ENCODE results near the gene CAMK2G. TPM values are rescaled to one million over a fixed set of nuclear protein-coding genes. Genes with fewer than 3 reads are reported as not detected.

The CAMK2G gene
- total RNA-seq, 1 experiment from 2014 or later = 147 TPM

- H3K79me2 ChIP-seq (ENCODE audit: low read depth) = peaks cover 4% of the 10 kb centered on the region; the same call in 1 of the 2 replicates
- POLR2A ChIA-PET (ENCODE audit: unreplicated experiment) = no interaction called here
- H3K9me3 ChIP-seq (ENCODE audit: insufficient read depth, low read depth) = no peaks in the 10 kb centered on the region
- peaks cover 35% of the 10 kb centered on the region for H4K20me1 ChIP-seq (ENCODE audit: insufficient read depth)
- CTCF ChIA-PET = no interaction called here
- H3F3A ChIP-seq (ENCODE audit: insufficient read depth, low read depth) = peaks cover 59% of the 10 kb centered on the region
- H3K36me3 ChIP-seq (ENCODE audit: low read depth) = peaks cover 29% of the 10 kb centered on the region
- H3K27me3 ChIP-seq (ENCODE audit: insufficient read depth, low read depth) = no peaks in the 10 kb centered on the region
- intact Hi-C loops (cut with micrococcal nuclease; ENCODE audit: unreplicated experiment) = no loop called here
- H3K4me3 ChIP-seq = no peak overlapping the region
- H3K4me2 ChIP-seq = no peak overlapping the region
- peaks cover 9% of the 10 kb centered on the region; the same call in 1 of the 2 replicates for H3K4me1 ChIP-seq (replicated peaks; ENCODE audit: insufficient read depth)
- H3K27ac ChIP-seq = no peak overlapping the region
- no peaks in the 10 kb centered on the region for H3K9me2 ChIP-seq (ENCODE audit: insufficient read depth)
- no peak for DNase-seq
- no peak overlapping the region for H2AFZ ChIP-seq
- no TSS peak for BruUV-seq (replicated peaks)
- TF ChIP-seq CTCF (conservative IDR thresholded peaks at IDR 0.05) (no peak), EZH2 (IDR thresholded peaks at IDR 0.05; ENCODE audit: low read depth) (no peak)
These were observed 61.0 kb downstream of the CAMK2G start for GRCh38 chr10:73813333-73813732.

- Histone ChIP-seq H3K4me1 (replicated peaks; ENCODE audit: insufficient read depth) (peaks cover 9% of the 10 kb centered on the region; the same call in 1 of the 2 replicates), H3K79me2 (ENCODE audit: low read depth) (peaks cover 4% of the 10 kb centered on the region; the same call in 1 of the 2 replicates), H3K9me2 (ENCODE audit: insufficient read depth) (no peaks in the 10 kb centered on the region), H3K4me2 (peak overlapping the region; percentile 34; the same call in 1 of the 2 replicates), H4K20me1 (ENCODE audit: insufficient read depth) (peaks cover 30% of the 10 kb centered on the region), H3K27me3 (ENCODE audit: insufficient read depth, low read depth) (no peaks in the 10 kb centered on the region), H3F3A (ENCODE audit: insufficient read depth, low read depth) (peaks cover 54% of the 10 kb centered on the region), H3K36me3 (ENCODE audit: low read depth) (peaks cover 25% of the 10 kb centered on the region), H3K9me3 (ENCODE audit: insufficient read depth, low read depth) (no peaks in the 10 kb centered on the region), H2AFZ (no peak overlapping the region), H3K4me3 (no peak overlapping the region), H3K27ac (peak overlapping the region; percentile 14; the same call in 1 of the 2 replicates)
- TF ChIP-seq EZH2 (IDR thresholded peaks at IDR 0.05; ENCODE audit: low read depth) (no peak), CTCF (conservative IDR thresholded peaks at IDR 0.05) (no peak)
- intact Hi-C loops (cut with micrococcal nuclease; ENCODE audit: unreplicated experiment) = no loop called here
- no peak for DNase-seq
- BruUV-seq (replicated peaks) = no TSS peak
- ChIA-PET POLR2A (ENCODE audit: unreplicated experiment) (interaction anchor here (0.8 kb wide), 1 partner anchor 1221 kb away, joined by 25 read pairs; no protein-coding TSS in a partner anchor), CTCF (no interaction called here)
These were observed 61.7 kb downstream of the CAMK2G start for GRCh38 chr10:73812657-73813056.

- Histone ChIP-seq H4K20me1 (ENCODE audit: insufficient read depth) (peaks cover 21% of the 10 kb centered on the region), H3K27ac (0 out of 2 replicates have a peak overlapping the region, but pooled peaks have one; percentile 38), H3K79me2 (ENCODE audit: low read depth) (peaks cover 4% of the 10 kb centered on the region; the same call in 1 of the 2 replicates), H3F3A (ENCODE audit: insufficient read depth, low read depth) (peaks cover 38% of the 10 kb centered on the region), H3K9me2 (ENCODE audit: insufficient read depth) (no peaks in the 10 kb centered on the region), H3K36me3 (ENCODE audit: low read depth) (peaks cover 23% of the 10 kb centered on the region; the same call in 1 of the 2 replicates), H2AFZ (peak overlapping the region; percentile 91), H3K4me2 (peak overlapping the region; percentile 99), H3K27me3 (ENCODE audit: insufficient read depth, low read depth) (no peaks in the 10 kb centered on the region), H3K4me3 (peak overlapping the region; percentile 90), H3K4me1 (replicated peaks; ENCODE audit: insufficient read depth) (peaks cover 9% of the 10 kb centered on the region; the same call in 1 of the 2 replicates), H3K9me3 (ENCODE audit: insufficient read depth, low read depth) (no peaks in the 10 kb centered on the region)
- no peak for TF ChIP-seq EZH2 (IDR thresholded peaks at IDR 0.05; ENCODE audit: low read depth)
- no peak for TF ChIP-seq CTCF (conservative IDR thresholded peaks at IDR 0.05)
- CTCF ChIA-PET = no interaction called here
- intact Hi-C loops (cut with micrococcal nuclease; ENCODE audit: unreplicated experiment) = loop anchor here (1.0 kb wide), 1 partner anchor 26 kb away; the partner anchor contains the start of gene ZSWIM8
- peak in 1 of 2 experiments; percentile 37 for DNase-seq
- POLR2A ChIA-PET (ENCODE audit: unreplicated experiment) = interaction anchor here (0.6 kb wide), 1 partner anchor 15 kb away, joined by 3 read pairs; no protein-coding TSS in a partner anchor
- no TSS peak for BruUV-seq (replicated peaks)
These were observed 63.5 kb downstream of the CAMK2G start for GRCh38 chr10:73810735-73811465.
